AG04449 (cell line): ENCODE measurements around the gene TTLL9.

Experiments
- CTCF ChIA-PET: fragments of 350-600 bp; formaldehyde crosslinking; extraction: SDS; loops from one replicate; lab custom pipeline; 2021; ENCODE audit warnings: antibody characterized with exemption; lab: Yijun Ruan, JAX
- POLR2A ChIA-PET: fragments of 400-600, 350-600 bp; formaldehyde crosslinking; extraction: SDS; loops from one replicate; lab custom pipeline; 2020; ENCODE audit warnings: antibody characterized with exemption, inconsistent platforms; lab: Yijun Ruan, JAX
- DNase-seq: peaks from one replicate; pipeline ENCODE4 v3.0.0-alpha.2; 2010; ENCODE audit warnings: low read depth, low spot score
- H3K4me3 ChIP-seq: 2 replicates; pipeline ENCODE4 v1.5.1; 2011; ENCODE audit warnings: low read depth, mild to moderate bottlenecking, control low read depth, low read length
- CTCF ChIP-seq: IDR thresholded peaks from one replicate; pipeline ENCODE4 v1.5.1; 2011; ENCODE audit warnings: mild to moderate bottlenecking, moderate library complexity, low read length, control low read depth, inconsistent platforms; ENCODE audit not compliant: insufficient read depth; ENCODE audit errors: missing control alignments

Gene TTLL9

GRCh38 chr20:31945319-31945718 is 74.9 kb downstream of the TTLL9 start:
- no peak for TF ChIP-seq CTCF
- ChIA-PET CTCF (interaction anchor here (1.6 kb wide), 1 partner anchor 122 kb away, joined by 5 read pairs; no protein-coding TSS in a partner anchor), POLR2A (no interaction called here)
- DNase-seq, result no peak
- no peak overlapping the region for H3K4me3 ChIP-seq

- no peak for TF ChIP-seq CTCF
- no peak overlapping the region for H3K4me3 ChIP-seq
- no peak for DNase-seq
- ChIA-PET CTCF (interaction anchor here (1.6 kb wide), 1 partner anchor 123 kb away, joined by 5 read pairs; no protein-coding TSS in a partner anchor), POLR2A (no interaction called here)
Observed at GRCh38 chr20:31945785-31946184, 75.4 kb downstream of the TTLL9 start.

GRCh38 chr20:31948008-31948407 is 77.6 kb downstream of the TTLL9 start:
- POLR2A ChIA-PET, result no interaction called here
- DNase-seq, result no peak
- CTCF ChIA-PET, result interaction anchor here (6.4 kb wide), 1 partner anchor 124 kb away, joined by 80 read pairs; no protein-coding TSS in a partner anchor
- no peak overlapping the region for H3K4me3 ChIP-seq
- no peak for TF ChIP-seq CTCF

GRCh38 chr20:31949877-31950646 is 79.6 kb downstream of the TTLL9 start:
- CTCF ChIA-PET, result interaction anchor here (0.8 to 6.8 kb wide), 8 partner anchors 14 to 174 kb away, joined by 3 to 97 read pairs (median 16); no protein-coding TSS in a partner anchor
- H3K4me3 ChIP-seq, result peak overlapping the region; percentile 3
- no peak for DNase-seq
- no peak for TF ChIP-seq CTCF
- POLR2A ChIA-PET, result interaction anchor here (1.0 kb wide), 1 partner anchor 8 kb away, joined by 3 read pairs; no protein-coding TSS in a partner anchor

- POLR2A ChIA-PET, result interaction anchor here (1.0 kb wide), 1 partner anchor 9 kb away, joined by 3 read pairs; no protein-coding TSS in a partner anchor
- CTCF ChIA-PET, result interaction anchor here (0.8 to 6.8 kb wide), 33 partner anchors 8 to 172 kb away, joined by 3 to 97 read pairs (median 5); partner anchors contain the start of genes FOXS1 and XKR7
- no peak for DNase-seq
- peak overlapping the region; percentile 69 for H3K4me3 ChIP-seq
- TF ChIP-seq CTCF, result no peak
Observed at GRCh38 chr20:31951203-31951529, 80.7 kb downstream of the TTLL9 start.
